Measurements from ENCODE around the gene ACSF2. TPM values are rescaled to one million over a fixed set of nuclear protein-coding genes. Genes with fewer than 3 reads are reported as not detected.

The ACSF2 gene
- total and polyA plus RNA-seq, 8 donors: 16.1 to 172 (median 67.9) TPM

GRCh38 chr17:50457621-50458020 is 31.6 kb downstream of the ACSF2 start:
- Histone ChIP-seq H3K36me3 (peaks cover 0 to 29% (median 21%) of the 10 kb centered on the region in 4 donors), H3K4me1 (peaks cover 0 to 5% (median 0%) of the 10 kb centered on the region in 4 donors), H3K27me3 (no peaks in the 10 kb centered on the region), H3K4me3 (no peak overlapping the region), H3K27ac (no peak overlapping the region), H3K9me3 (no peaks in the 10 kb centered on the region)
- no peak for TF ChIP-seq POLR2A (IDR thresholded peaks at IDR 0.05)
- TF ChIP-seq, protein P1, sequence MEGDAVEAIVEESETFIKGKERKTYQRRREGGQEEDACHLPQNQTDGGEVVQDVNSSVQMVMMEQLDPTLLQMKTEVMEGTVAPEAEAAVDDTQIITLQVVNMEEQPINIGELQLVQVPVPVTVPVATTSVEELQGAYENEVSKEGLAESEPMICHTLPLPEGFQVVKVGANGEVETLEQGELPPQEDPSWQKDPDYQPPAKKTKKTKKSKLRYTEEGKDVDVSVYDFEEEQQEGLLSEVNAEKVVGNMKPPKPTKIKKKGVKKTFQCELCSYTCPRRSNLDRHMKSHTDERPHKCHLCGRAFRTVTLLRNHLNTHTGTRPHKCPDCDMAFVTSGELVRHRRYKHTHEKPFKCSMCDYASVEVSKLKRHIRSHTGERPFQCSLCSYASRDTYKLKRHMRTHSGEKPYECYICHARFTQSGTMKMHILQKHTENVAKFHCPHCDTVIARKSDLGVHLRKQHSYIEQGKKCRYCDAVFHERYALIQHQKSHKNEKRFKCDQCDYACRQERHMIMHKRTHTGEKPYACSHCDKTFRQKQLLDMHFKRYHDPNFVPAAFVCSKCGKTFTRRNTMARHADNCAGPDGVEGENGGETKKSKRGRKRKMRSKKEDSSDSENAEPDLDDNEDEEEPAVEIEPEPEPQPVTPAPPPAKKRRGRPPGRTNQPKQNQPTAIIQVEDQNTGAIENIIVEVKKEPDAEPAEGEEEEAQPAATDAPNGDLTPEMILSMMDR (IDR thresholded peaks at IDR 0.05): no peak
- no peak for TF ChIP-seq POLR2AphosphoS5 (IDR thresholded peaks at IDR 0.05)
- no peak for TF ChIP-seq EP300 (IDR thresholded peaks at IDR 0.05)
- WGBS, 5 donors: 86 to 99% (median 96%) methylated on average over 4 of the region's 4 CpGs
- intact Hi-C loops (cut with DNase I; ENCODE audit: low total_unique reads): no loop called here
- DNase-seq: no peak

GRCh38 chr17:50458270-50458669 is 32.3 kb downstream of the ACSF2 start:
- H3K27ac ChIP-seq: no peak overlapping the region
- no peaks in the 10 kb centered on the region for H3K27me3 ChIP-seq
- H3K4me1 ChIP-seq: no peaks in the 10 kb centered on the region
- intact Hi-C loops (cut with DNase I; ENCODE audit: low total_unique reads): no loop called here
- DNase-seq: no peak
- no peak overlapping the region for H3K4me3 ChIP-seq
- TF ChIP-seq POLR2AphosphoS5 (IDR thresholded peaks at IDR 0.05) (no peak), POLR2A (IDR thresholded peaks at IDR 0.05) (no peak), EP300 (IDR thresholded peaks at IDR 0.05) (no peak)
- TF ChIP-seq, protein P1 (IDR thresholded peaks at IDR 0.05): no peak
- H3K9me3 ChIP-seq: no peaks in the 10 kb centered on the region
- 52 to 78% (median 62%) methylated on average over 3 of the region's 3 CpGs for WGBS, 5 donors
- H3K36me3 ChIP-seq: peaks cover 0 to 35% (median 28%) of the 10 kb centered on the region in 4 donors

- Histone ChIP-seq H3K27ac (no peak overlapping the region), H3K36me3 (peaks cover 0 to 37% (median 32%) of the 10 kb centered on the region in 4 donors), H3K27me3 (no peaks in the 10 kb centered on the region), H3K4me3 (no peak overlapping the region), H3K4me1 (peaks cover 0 to 3% (median 0%) of the 10 kb centered on the region in 4 donors), H3K9me3 (no peaks in the 10 kb centered on the region)
- intact Hi-C loops (cut with DNase I; ENCODE audit: low total_unique reads): no loop called here
- 79 to 84% (median 81%) methylated on average over 16 of the region's 16 CpGs for WGBS, 5 donors
- no peak for DNase-seq
- TF ChIP-seq, protein P1 (IDR thresholded peaks at IDR 0.05): no peak
- no peak for TF ChIP-seq POLR2A (IDR thresholded peaks at IDR 0.05)
- no peak for TF ChIP-seq POLR2AphosphoS5 (IDR thresholded peaks at IDR 0.05)
- no peak for TF ChIP-seq EP300 (IDR thresholded peaks at IDR 0.05)
Observed at GRCh38 chr17:50458701-50459676, 33.0 kb downstream of the ACSF2 start.

GRCh38 chr17:50459756-50460155 is 33.7 kb downstream of the ACSF2 start:
- H3K27me3 ChIP-seq: no peaks in the 10 kb centered on the region
- TF ChIP-seq, protein P1 (IDR thresholded peaks at IDR 0.05): no peak
- TF ChIP-seq POLR2A (IDR thresholded peaks at IDR 0.05): no peak
- TF ChIP-seq EP300 (IDR thresholded peaks at IDR 0.05): no peak
- TF ChIP-seq POLR2AphosphoS5 (IDR thresholded peaks at IDR 0.05): no peak
- no peak overlapping the region for H3K4me3 ChIP-seq
- no peak overlapping the region for H3K27ac ChIP-seq
- peaks cover 0 to 8% (median 1%) of the 10 kb centered on the region in 4 donors for H3K4me1 ChIP-seq
- intact Hi-C loops (cut with DNase I; ENCODE audit: low total_unique reads): no loop called here
- WGBS, 5 donors: 69 to 91% (median 86%) methylated on average over 4 of the region's 4 CpGs
- H3K9me3 ChIP-seq: no peaks in the 10 kb centered on the region
- no peak for DNase-seq
- peaks cover 0 to 39% (median 35%) of the 10 kb centered on the region in 4 donors for H3K36me3 ChIP-seq
